ENCODE data around the gene SMAD5.

The SMAD5 gene

GRCh38 chr5:136115183-136115865, 17.3 kb upstream of the SMAD5 start:
- no peak for DNase-seq (ENCODE audit: low read depth)

GRCh38 chr5:136120529-136120928, 12.1 kb upstream of the SMAD5 start:
- no peak for DNase-seq (ENCODE audit: low read depth)

- no peak for DNase-seq (ENCODE audit: low read depth)
These were observed 9.3 kb upstream of the SMAD5 start for GRCh38 chr5:136123236-136123768.

- no peak for DNase-seq (ENCODE audit: low read depth)
These were observed 5.1 kb upstream of the SMAD5 start for GRCh38 chr5:136127560-136127959.

- no peak for DNase-seq (ENCODE audit: low read depth)
These were observed 4.2 kb upstream of the SMAD5 start for GRCh38 chr5:136128481-136128880.

GRCh38 chr5:136129445-136129844, 3.2 kb upstream of the SMAD5 start:
- DNase-seq (ENCODE audit: low read depth) = no peak

GRCh38 chr5:136130581-136130980, 2.1 kb upstream of the SMAD5 start:
- DNase-seq (ENCODE audit: low read depth) = no peak

GRCh38 chr5:136132087-136132486, 558 bp upstream of the SMAD5 start:
- no peak for DNase-seq (ENCODE audit: low read depth)

GRCh38 chr5:136133222-136133921, 727 bp downstream of the SMAD5 start:
- DNase-seq (ENCODE audit: low read depth) = peak; percentile 31

GRCh38 chr5:136133922-136134379, 1.3 kb downstream of the SMAD5 start:
- DNase-seq (ENCODE audit: low read depth) = no peak

GRCh38 chr5:136134653-136135052, 2.0 kb downstream of the SMAD5 start:
- no peak for DNase-seq (ENCODE audit: low read depth)

- no peak for DNase-seq (ENCODE audit: low read depth)
These were observed 2.9 kb downstream of the SMAD5 start for GRCh38 chr5:136135536-136135935.

- DNase-seq (ENCODE audit: low read depth) = no peak
These were observed 5.0 kb downstream of the SMAD5 start for GRCh38 chr5:136137497-136138220.

- DNase-seq (ENCODE audit: low read depth) = no peak
These were observed 8.9 kb downstream of the SMAD5 start for GRCh38 chr5:136141561-136141960.

- DNase-seq (ENCODE audit: low read depth) = no peak
These were observed 10.7 kb downstream of the SMAD5 start for GRCh38 chr5:136143312-136143711.

- no peak for DNase-seq (ENCODE audit: low read depth)
These were observed 11.1 kb downstream of the SMAD5 start for GRCh38 chr5:136143763-136144162.

- no peak for DNase-seq (ENCODE audit: low read depth)
These were observed 12.4 kb downstream of the SMAD5 start for GRCh38 chr5:136145030-136145429.

- no peak for DNase-seq (ENCODE audit: low read depth)
These were observed 13.6 kb downstream of the SMAD5 start for GRCh38 chr5:136146201-136146600.

- DNase-seq (ENCODE audit: low read depth) = no peak
These were observed 15.0 kb downstream of the SMAD5 start for GRCh38 chr5:136147632-136148031.

- no peak for DNase-seq (ENCODE audit: low read depth)
These were observed 17.2 kb downstream of the SMAD5 start for GRCh38 chr5:136149891-136150290.

- no peak for DNase-seq (ENCODE audit: low read depth)
These were observed 21.1 kb downstream of the SMAD5 start for GRCh38 chr5:136153581-136154236.

GRCh38 chr5:136155078-136155477, 22.4 kb downstream of the SMAD5 start:
- no peak for DNase-seq (ENCODE audit: low read depth)
